Measurements from ENCODE around the gene AAGAB.

- TF ChIP-seq CTCF (IDR thresholded peaks at IDR 0.05 in 2 of 3, conservative IDR thresholded peaks at IDR 0.05 in 1 of 3; ENCODE audit: borderline replicate concordance in 1 of 3, insufficient read depth in 1 of 3, low read depth in 2 of 3, low read length in 2 of 3), result no peak
- TF ChIP-seq CEBPB (IDR thresholded peaks at IDR 0.05; ENCODE audit: low read depth), result no peak
- no peak for TF ChIP-seq POLR2A (IDR thresholded peaks at IDR 0.05; ENCODE audit: borderline replicate concordance, extremely low read depth, insufficient read depth, insufficient read length)
- TF ChIP-seq REST (IDR thresholded peaks at IDR 0.05; ENCODE audit: low read depth), result no peak
These were observed 88.9 kb downstream of the AAGAB start for GRCh38 chr15:67165254-67166253.

All from HCT116 (cell line).